Activated CD4-positive, alpha-beta T cell treated with anti-CD3 and anti-CD28 coated beads for 36 hours (primary cell): ENCODE measurements around the gene CDRT4. TPM values are rescaled to one million over a fixed set of nuclear protein-coding genes. Genes with fewer than 3 reads are reported as not detected.

Experiments used
- ATAC-seq: fragments of 200-7000 bp; cut with Tn5 transposase; one replicate; pipeline ENCODE4 v1.10.0; 2021; ENCODE audit warnings: mild to moderate bottlenecking, moderate library complexity
- CTCF ChIA-PET: fragments of 350-600 bp; sonication (Branson Sonifier 250); formaldehyde crosslinking; loops from one replicate; lab custom pipeline; 2021; ENCODE audit warnings: antibody characterized with exemption; lab: Charles Lee
- POLR2A ChIA-PET: fragments of 350-600 bp; sonication (Branson Sonifier 250); formaldehyde crosslinking; loops from one replicate; lab custom pipeline; 2021; ENCODE audit warnings: antibody characterized with exemption, inconsistent platforms; lab: Charles Lee
- DNase-seq: peaks from one replicate; pipeline ENCODE4 v3.0.0-alpha.2; 2020
- H3K27ac Mint-ChIP-seq: one replicate; pipeline ENCODE4 v1.8.0; 2021; ENCODE audit warnings: mixed read lengths
- H3K27me3 Mint-ChIP-seq: one replicate; pipeline ENCODE4 v1.8.0; 2021; ENCODE audit warnings: mixed read lengths
- H3K36me3 Mint-ChIP-seq: one replicate; pipeline ENCODE4 v1.8.0; 2021; ENCODE audit warnings: low read depth, mixed read lengths
- H3K4me1 Mint-ChIP-seq: one replicate; pipeline ENCODE4 v1.8.0; 2021; ENCODE audit warnings: mixed read lengths
- H3K4me3 Mint-ChIP-seq: one replicate; pipeline ENCODE4 v1.8.0; 2021; ENCODE audit warnings: mild to moderate bottlenecking, moderate library complexity, mixed read lengths
- H3K9me3 Mint-ChIP-seq: one replicate; pipeline ENCODE4 v1.8.0; 2021; ENCODE audit warnings: low read depth, mixed read lengths
- intact Hi-C, 2 experiments: fragments of 100-400 bp; cut with DNase I in 1 of 2; cut with micrococcal nuclease in 1 of 2; formaldehyde crosslinking; loops; one replicate each; pipeline versions ENCODE4 v1.14.2 to v1.15.1; 2022 to 2024; cut with DNase I, micrococcal nuclease
- total RNA-seq, 2 experiments: library from RNA; stranded (reverse); gene quantifications; one replicate each; pipeline ENCODE4 v1.2.3, GENCODE V29; 2021

Gene CDRT4
- 1 to 10 TPM; 1.9 to 3.6 TPM for total RNA-seq

DNA sequence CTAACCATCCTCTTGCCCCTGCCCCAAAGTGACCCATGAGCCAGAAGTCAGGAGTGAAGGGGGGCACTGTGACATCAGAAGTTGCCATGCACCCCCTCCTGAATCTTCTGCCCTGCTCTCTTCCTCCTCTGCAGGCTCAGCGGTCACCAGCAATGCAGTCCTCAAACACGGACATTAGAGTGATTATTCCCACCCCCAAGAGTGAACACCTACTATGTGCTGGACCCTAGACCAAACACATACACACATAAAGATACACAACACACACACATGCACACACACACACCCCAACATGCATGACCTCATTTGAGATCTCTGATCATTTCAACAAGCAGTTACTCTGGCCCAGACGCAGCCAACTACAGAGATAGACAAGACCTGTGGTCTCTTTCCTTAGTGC, at the start of gene CDRT4:
CDRT4 (minus strand) TSS at position 30 of the 400 bp plus-strand sequence. CDS start 27,383 bp downstream, outside the sequence.
- no peaks in the 10 kb centered on the region for H3K27me3 Mint-ChIP-seq
- DNase-seq (no peak), ATAC-seq (no peak)
- POLR2A ChIA-PET: no interaction called here
- no peak within 1 kb of the TSS for H3K4me3 Mint-ChIP-seq
- H3K27ac Mint-ChIP-seq: no peak within 1 kb of the TSS
- intact Hi-C loops: no loop called here
- H3K36me3 Mint-ChIP-seq: peaks cover 3% of the 10 kb centered on the region
- no peaks in the 10 kb centered on the region for H3K4me1 Mint-ChIP-seq
- peaks cover 1% of the 10 kb centered on the region for H3K9me3 Mint-ChIP-seq
- CTCF ChIA-PET: no interaction called here

DNA sequence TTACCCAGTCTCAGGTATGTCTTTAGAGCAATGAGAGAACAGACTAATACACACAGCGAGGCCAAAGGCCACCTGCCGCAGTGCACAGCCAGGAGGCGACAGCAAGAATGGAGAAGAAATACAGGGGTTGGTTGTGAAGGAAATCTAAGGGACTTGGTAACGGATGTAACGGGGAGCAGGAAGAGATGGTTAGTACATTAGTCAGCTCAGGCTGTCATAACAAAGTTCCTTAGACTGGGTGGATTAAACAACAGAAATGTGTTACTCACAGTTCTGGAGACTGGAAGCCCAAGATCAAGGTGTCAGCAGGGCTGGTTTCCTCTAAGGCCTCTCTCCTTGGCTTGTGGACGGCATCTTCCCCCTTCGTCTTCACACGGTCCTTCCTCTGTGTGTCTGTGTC, 48.7 kb upstream of the CDRT4 start:
- H3K27ac Mint-ChIP-seq: no peak overlapping the region
- H3K9me3 Mint-ChIP-seq: no peaks in the 10 kb centered on the region
- intact Hi-C loops: no loop called here
- H3K4me1 Mint-ChIP-seq: no peaks in the 10 kb centered on the region
- H3K27me3 Mint-ChIP-seq: no peaks in the 10 kb centered on the region
- no peak for ATAC-seq
- no peak for DNase-seq
- ChIA-PET POLR2A (no interaction called here), CTCF (no interaction called here)
- H3K36me3 Mint-ChIP-seq: peaks cover 20% of the 10 kb centered on the region
- H3K4me3 Mint-ChIP-seq: no peak overlapping the region

DNA sequence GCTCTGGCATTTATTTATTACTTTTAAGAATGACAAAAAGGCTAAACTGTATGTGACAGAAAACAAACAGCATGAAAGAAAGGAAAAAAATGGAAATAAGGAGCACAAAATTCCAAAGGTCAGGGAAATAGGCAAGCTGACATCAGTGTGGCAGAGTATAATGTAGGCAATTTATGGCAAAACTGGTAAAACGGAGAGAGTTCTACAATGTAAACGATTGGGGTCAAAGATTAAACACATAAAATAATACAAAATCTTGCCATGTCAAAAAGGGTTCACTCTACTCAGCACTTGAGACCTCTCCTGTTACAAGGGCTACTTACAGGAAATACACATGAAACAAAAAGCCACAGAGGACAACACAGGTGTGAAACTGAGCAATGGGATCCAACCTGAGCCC, 47.0 kb upstream of the CDRT4 start:
- ATAC-seq (no peak), DNase-seq (no peak)
- H3K4me1 Mint-ChIP-seq: no peaks in the 10 kb centered on the region
- no peak overlapping the region for H3K27ac Mint-ChIP-seq
- H3K9me3 Mint-ChIP-seq: no peaks in the 10 kb centered on the region
- no peaks in the 10 kb centered on the region for H3K27me3 Mint-ChIP-seq
- H3K4me3 Mint-ChIP-seq: no peak overlapping the region
- CTCF ChIA-PET: interaction anchor here (2.8 kb wide), 1 partner anchor 11 kb away, joined by 13 read pairs; no protein-coding TSS in a partner anchor
- intact Hi-C loops: no loop called here
- peaks cover 22% of the 10 kb centered on the region for H3K36me3 Mint-ChIP-seq
- POLR2A ChIA-PET: no interaction called here

DNA sequence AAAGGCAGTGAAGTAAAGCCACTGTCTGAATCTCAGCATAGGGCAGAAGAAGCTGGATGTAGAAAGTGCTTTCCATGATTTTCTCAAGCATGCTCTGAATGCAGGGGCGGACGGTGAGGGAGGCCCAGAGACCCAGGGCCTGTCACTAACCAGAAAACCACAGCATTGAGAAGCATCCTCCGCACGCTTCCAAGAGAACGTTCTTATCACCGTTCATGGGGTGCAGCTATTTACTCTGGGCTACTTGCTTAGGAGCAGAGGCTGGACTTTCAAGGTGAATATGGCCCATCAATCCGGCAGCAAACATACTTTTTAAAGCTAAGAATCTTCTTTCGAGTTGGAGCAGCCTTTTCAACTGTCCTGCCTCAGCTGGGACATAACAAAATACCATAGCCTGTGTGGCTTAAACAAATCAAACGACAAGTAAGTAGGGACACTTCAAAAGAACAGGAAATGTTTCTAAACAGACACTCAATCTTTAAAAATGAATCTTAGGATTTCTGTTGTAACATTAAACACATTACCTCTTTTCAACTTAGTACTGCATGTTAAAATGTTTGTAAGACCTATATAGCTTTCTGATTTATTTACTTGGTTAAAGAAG, 46.5 kb upstream of the CDRT4 start:
- Mint-ChIP-seq H3K27ac (no peak overlapping the region), H3K36me3 (peaks cover 22% of the 10 kb centered on the region), H3K4me3 (no peak overlapping the region), H3K9me3 (no peaks in the 10 kb centered on the region), H3K27me3 (no peaks in the 10 kb centered on the region), H3K4me1 (no peaks in the 10 kb centered on the region)
- intact Hi-C loops: no loop called here
- ChIA-PET POLR2A (no interaction called here), CTCF (interaction anchor here (2.8 kb wide), 1 partner anchor 10 kb away, joined by 13 read pairs; no protein-coding TSS in a partner anchor)
- DNase-seq (no peak), ATAC-seq (no peak)

DNA sequence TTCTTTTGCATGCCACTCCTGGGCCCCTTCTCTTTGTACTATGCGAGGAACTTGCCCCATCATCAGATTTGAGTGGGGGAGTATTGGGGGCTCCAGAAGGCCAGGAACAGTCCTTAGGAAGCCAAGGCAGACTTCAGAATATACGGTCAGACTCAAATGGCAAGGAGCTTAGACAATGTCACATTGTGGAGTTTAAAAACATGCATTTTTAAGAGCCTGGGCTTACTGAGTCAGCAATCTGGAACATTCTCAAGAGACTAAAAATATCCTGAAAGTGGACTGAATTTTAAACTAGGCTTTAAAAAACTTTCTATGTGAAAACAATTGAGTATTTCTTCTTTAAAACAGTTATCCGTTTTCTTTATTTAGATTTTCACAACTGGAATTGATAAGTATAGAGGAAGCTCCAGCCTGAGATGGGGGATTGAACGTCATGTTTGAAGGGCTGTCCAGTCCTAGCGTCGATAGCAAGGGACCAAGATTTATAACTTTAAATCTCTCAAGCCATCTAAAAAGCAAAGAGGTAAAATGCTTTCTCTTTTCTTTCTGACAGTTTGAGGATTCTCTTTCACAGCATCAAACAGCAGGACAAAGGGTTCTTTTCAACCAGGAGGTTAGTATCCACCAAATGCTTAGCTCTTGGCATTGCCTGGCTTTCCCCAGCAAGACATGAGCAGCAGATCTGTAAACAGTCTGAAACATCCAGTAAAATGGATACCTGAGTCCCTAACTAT, 45.8 kb upstream of the CDRT4 start:
- no peak for ATAC-seq
- Mint-ChIP-seq H3K4me3 (no peak overlapping the region), H3K4me1 (no peaks in the 10 kb centered on the region), H3K9me3 (no peaks in the 10 kb centered on the region), H3K27me3 (no peaks in the 10 kb centered on the region), H3K27ac (no peak overlapping the region), H3K36me3 (peaks cover 22% of the 10 kb centered on the region)
- intact Hi-C loops: no loop called here
- DNase-seq: no peak
- ChIA-PET POLR2A (no interaction called here), CTCF (interaction anchor here (2.8 kb wide), 1 partner anchor 10 kb away, joined by 13 read pairs; no protein-coding TSS in a partner anchor)

DNA sequence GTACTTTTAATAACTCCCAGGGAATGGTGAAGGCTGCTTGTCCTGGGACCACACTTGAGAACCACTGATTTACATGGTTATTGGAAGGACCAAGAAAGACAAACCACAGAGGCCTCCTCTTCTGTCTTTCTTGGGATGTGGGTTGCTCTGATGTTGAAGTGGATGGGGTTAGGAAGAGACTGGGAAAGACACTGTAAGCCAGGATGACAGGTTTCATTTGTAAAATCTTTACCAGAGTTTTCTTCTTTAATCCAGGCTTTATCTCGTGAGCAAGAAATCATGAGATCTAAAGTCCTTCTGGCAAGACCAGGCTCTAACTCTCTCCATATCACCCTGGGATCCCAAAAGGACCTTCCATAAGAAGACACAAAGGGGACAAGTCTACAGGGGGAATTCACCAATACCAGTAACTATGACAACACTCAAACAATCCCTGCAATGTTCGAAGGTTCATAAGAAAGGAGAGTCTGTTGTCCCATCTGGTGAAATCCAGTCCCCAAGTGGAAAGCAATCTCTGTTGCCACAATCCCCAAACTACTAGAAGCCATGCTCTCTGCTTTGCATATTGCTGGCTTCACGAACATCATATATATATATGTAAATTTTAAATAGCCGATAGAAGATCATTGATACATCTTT, 44.8 kb upstream of the CDRT4 start:
- intact Hi-C loops: no loop called here
- ChIA-PET CTCF (interaction anchor here (1.4 kb wide), 1 partner anchor 9 kb away, joined by 4 read pairs; no protein-coding TSS in a partner anchor), POLR2A (no interaction called here)
- H3K36me3 Mint-ChIP-seq: peaks cover 22% of the 10 kb centered on the region
- H3K4me1 Mint-ChIP-seq: no peaks in the 10 kb centered on the region
- H3K27me3 Mint-ChIP-seq: no peaks in the 10 kb centered on the region
- no peak for ATAC-seq
- H3K27ac Mint-ChIP-seq: no peak overlapping the region
- H3K9me3 Mint-ChIP-seq: no peaks in the 10 kb centered on the region
- H3K4me3 Mint-ChIP-seq: no peak overlapping the region
- DNase-seq: no peak

DNA sequence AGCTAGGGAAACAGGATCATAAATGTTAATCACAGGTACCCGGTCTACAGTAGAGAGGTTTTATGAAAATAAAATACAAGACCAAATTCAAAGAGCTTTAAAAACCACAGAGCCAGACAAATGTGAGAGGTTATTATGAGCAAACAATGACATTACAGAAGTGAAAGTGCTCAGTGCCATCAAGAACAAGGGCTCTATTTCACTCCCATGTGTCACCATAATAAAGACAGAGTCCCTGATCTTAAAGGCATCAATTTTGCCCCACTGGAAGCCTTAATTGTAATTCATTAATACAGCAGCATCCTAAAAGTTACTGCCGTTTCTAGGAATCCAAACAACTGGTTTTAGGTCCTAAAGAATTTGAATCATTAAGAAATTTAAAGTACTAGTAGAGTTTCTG, 43.7 kb upstream of the CDRT4 start:
- no peak for DNase-seq
- H3K27me3 Mint-ChIP-seq: no peaks in the 10 kb centered on the region
- H3K4me1 Mint-ChIP-seq: no peaks in the 10 kb centered on the region
- POLR2A ChIA-PET: no interaction called here
- CTCF ChIA-PET: interaction anchor here (1.4 to 2.1 kb wide), 2 partner anchors 8 to 10 kb away, joined by 4 to 7 read pairs; no protein-coding TSS in a partner anchor
- peaks cover 15% of the 10 kb centered on the region for H3K36me3 Mint-ChIP-seq
- no peak overlapping the region for H3K27ac Mint-ChIP-seq
- intact Hi-C loops: no loop called here
- H3K9me3 Mint-ChIP-seq: no peaks in the 10 kb centered on the region
- no peak overlapping the region for H3K4me3 Mint-ChIP-seq
- ATAC-seq: peak; percentile 47

DNA sequence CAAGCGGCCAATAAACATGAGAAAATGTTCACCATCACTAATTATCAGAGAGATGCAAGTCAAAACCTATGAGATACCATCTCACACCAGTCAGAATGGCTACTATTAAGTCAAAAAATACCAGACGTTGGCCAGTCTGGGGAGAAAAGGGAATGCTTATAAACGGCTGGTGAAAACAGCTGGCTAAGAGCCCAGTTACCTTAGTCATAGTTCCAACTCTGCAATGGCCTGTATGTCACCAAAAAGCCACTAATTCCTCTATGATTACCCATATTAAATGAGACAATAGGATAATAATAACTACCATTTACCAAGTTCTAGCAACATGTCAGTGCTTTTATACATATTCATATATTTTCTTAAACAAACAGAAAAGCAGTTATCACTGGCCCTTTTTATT, 42.9 kb upstream of the CDRT4 start:
- intact Hi-C loops: no loop called here
- H3K27ac Mint-ChIP-seq: no peak overlapping the region
- H3K4me3 Mint-ChIP-seq: no peak overlapping the region
- no peaks in the 10 kb centered on the region for H3K4me1 Mint-ChIP-seq
- no peaks in the 10 kb centered on the region for H3K9me3 Mint-ChIP-seq
- H3K36me3 Mint-ChIP-seq: peaks cover 8% of the 10 kb centered on the region
- no peaks in the 10 kb centered on the region for H3K27me3 Mint-ChIP-seq
- DNase-seq: no peak
- ChIA-PET CTCF (interaction anchor here (0.6 to 2.1 kb wide), 2 partner anchors 9 to 293 kb away, joined by 3 to 7 read pairs; no protein-coding TSS in a partner anchor), POLR2A (no interaction called here)
- no peak for ATAC-seq

DNA sequence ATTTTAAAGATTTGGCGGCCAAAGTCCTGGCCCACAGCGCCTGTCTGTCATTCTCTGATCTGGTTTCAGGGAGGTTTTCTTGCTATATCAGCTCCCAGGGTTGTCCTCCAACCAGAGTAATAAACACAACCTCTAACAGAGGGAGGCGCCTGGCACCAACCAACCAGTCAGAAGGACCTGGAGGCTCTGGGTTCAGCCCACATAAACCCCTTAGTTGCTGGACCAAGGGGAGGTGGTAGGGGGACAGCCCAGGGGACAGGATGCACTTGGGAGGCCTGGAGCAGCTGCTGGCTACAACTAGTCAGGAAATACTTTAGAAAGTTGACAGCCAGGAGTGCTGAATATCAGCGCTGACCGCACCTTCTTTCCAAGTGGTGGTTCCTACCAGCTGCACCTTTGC, 41.7 kb upstream of the CDRT4 start:
- H3K27me3 Mint-ChIP-seq: no peaks in the 10 kb centered on the region
- intact Hi-C loops: loop anchor here in 1 of 2 experiments (10.0 kb wide), 1 partner anchor 1914 kb away; no protein-coding TSS in a partner anchor
- POLR2A ChIA-PET: no interaction called here
- peaks cover 2% of the 10 kb centered on the region for H3K36me3 Mint-ChIP-seq
- H3K4me3 Mint-ChIP-seq: no peak overlapping the region
- CTCF ChIA-PET: no interaction called here
- ATAC-seq: no peak
- DNase-seq: no peak
- no peak overlapping the region for H3K27ac Mint-ChIP-seq
- H3K4me1 Mint-ChIP-seq: no peaks in the 10 kb centered on the region
- no peaks in the 10 kb centered on the region for H3K9me3 Mint-ChIP-seq

DNA sequence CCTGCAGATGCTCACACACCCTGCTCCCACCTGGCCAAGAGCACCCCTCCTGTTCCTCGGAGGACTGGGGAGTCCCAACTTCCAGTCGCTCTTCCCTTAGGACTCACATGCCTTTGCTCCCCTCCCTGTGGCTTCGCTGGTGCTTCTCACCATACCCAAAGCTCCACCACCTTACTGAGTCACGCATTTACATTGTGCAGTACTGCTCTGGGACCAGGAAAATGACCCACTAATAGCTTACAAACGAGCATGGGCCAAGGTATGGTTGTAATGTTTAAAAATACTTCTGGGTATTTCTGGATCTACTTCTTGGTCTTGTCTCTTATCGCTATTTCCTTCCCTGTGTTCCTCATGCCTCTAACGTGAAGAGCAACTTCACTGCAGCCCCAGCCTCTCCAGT, 41.0 kb upstream of the CDRT4 start:
- Mint-ChIP-seq H3K36me3 (peaks cover 2% of the 10 kb centered on the region), H3K4me1 (no peaks in the 10 kb centered on the region), H3K4me3 (no peak overlapping the region), H3K27me3 (no peaks in the 10 kb centered on the region), H3K27ac (no peak overlapping the region), H3K9me3 (no peaks in the 10 kb centered on the region)
- POLR2A ChIA-PET: no interaction called here
- DNase-seq: no peak
- CTCF ChIA-PET: no interaction called here
- no peak for ATAC-seq
- intact Hi-C loops: loop anchor here in 1 of 2 experiments (10.0 kb wide), 1 partner anchor 1914 kb away; no protein-coding TSS in a partner anchor

DNA sequence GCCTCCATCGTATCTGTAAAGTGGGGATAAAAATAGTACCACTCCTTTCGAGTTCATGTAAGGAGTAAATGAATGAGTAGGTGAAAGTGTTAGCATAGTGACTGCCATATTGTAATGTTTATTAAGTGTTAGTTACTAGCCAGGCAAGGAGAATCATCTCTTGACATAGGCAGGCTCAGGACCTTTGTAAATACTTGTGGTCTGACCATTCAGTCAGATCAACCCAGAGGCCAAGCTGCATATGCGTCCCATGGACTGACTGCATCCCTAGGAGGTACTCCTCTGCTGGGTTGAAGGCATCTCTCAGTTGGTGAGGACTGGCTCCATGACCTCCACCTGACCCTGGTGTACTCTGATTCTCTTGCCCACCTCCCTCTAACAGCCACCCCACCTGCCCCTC, 40.5 kb upstream of the CDRT4 start:
- Mint-ChIP-seq H3K36me3 (peaks cover 2% of the 10 kb centered on the region), H3K27ac (no peak overlapping the region)

More for the DNA sequence above, 40.5 kb upstream of the CDRT4 start:
- H3K4me1 Mint-ChIP-seq: peaks cover 1% of the 10 kb centered on the region
- intact Hi-C loops: loop anchor here in 1 of 2 experiments (10.0 kb wide), 1 partner anchor 1913 kb away; no protein-coding TSS in a partner anchor
- CTCF ChIA-PET: no interaction called here
- no peak for DNase-seq
- POLR2A ChIA-PET: no interaction called here
- no peaks in the 10 kb centered on the region for H3K27me3 Mint-ChIP-seq
- H3K4me3 Mint-ChIP-seq: no peak overlapping the region
- H3K9me3 Mint-ChIP-seq: no peaks in the 10 kb centered on the region
- ATAC-seq: no peak
